Fibroblast of lung (primary cell): ENCODE results near the gene CSNK2B. TPM values are rescaled to one million over a fixed set of nuclear protein-coding genes. Genes with fewer than 3 reads are reported as not detected.

ENCODE experiments used
- DNase-seq, 2 donors: peaks; one replicate each; pipeline versions ENCODE4 v3.0.0 to v3.0.0-alpha.2; 2010; ENCODE audit warnings: low read depth in 2 of 2
- H2AFZ ChIP-seq: 2 replicates; pipeline ENCODE4 v1.5.1; 2012; ENCODE audit warnings: low read length, control low read depth, inconsistent platforms
- H3K27ac ChIP-seq: 2 replicates; pipeline ENCODE4 v1.5.1; 2011; ENCODE audit warnings: low read length, control low read depth; ENCODE audit not compliant: insufficient read depth
- H3K27me3 ChIP-seq: 2 replicates; pipeline ENCODE4 v1.5.1; 2011; ENCODE audit warnings: mild to moderate bottlenecking, low read length; ENCODE audit not compliant: control insufficient read depth, insufficient read depth
- H3K36me3 ChIP-seq: 2 replicates; pipeline ENCODE4 v1.5.1; 2011; ENCODE audit warnings: low read length; ENCODE audit not compliant: control insufficient read depth, insufficient read depth
- H3K4me1 ChIP-seq: 2 replicates; pipeline ENCODE4 v1.5.1; 2011; ENCODE audit warnings: low read length; ENCODE audit not compliant: control insufficient read depth, insufficient read depth; ENCODE audit errors: extremely low read depth
- H3K4me2 ChIP-seq: 2 replicates; pipeline ENCODE4 v1.5.1; 2011; ENCODE audit warnings: low read length, control low read depth; ENCODE audit not compliant: insufficient read depth; ENCODE audit errors: extremely low read depth
- H3K4me3 ChIP-seq, 4 experiments: fragments of 200-600 bp in 1 of 4; sonication (generic) in 1 of 4; replicated peaks in 1 of 4; 2 replicates each; pipeline ENCODE4 v1.5.1; 2011 to 2016; ENCODE audit warnings: low read length in 4 of 4, low read depth in 3 of 4, mild to moderate bottlenecking in 3 of 4, control low read depth in 2 of 4, inconsistent platforms in 1 of 4, mixed read lengths in 1 of 4; ENCODE audit not compliant: insufficient read depth in 1 of 4; ENCODE audit errors: control extremely low read depth in 1 of 4
- H3K79me2 ChIP-seq: 2 replicates; pipeline ENCODE4 v1.5.1; 2012; ENCODE audit warnings: mild to moderate bottlenecking, low read length, inconsistent platforms; ENCODE audit not compliant: control insufficient read depth, insufficient read depth
- H3K9ac ChIP-seq: 2 replicates; pipeline ENCODE4 v1.5.1; 2011; ENCODE audit warnings: mild to moderate bottlenecking, low read length, control low read depth; ENCODE audit not compliant: insufficient read depth
- H3K9me3 ChIP-seq: 2 replicates; pipeline ENCODE4 v1.5.1; 2012; ENCODE audit warnings: low read depth, low read length; ENCODE audit not compliant: control insufficient read depth, insufficient read depth
- H4K20me1 ChIP-seq: 2 replicates; pipeline ENCODE4 v1.5.1; 2011; ENCODE audit warnings: low read length; ENCODE audit not compliant: control insufficient read depth, insufficient read depth; ENCODE audit errors: extremely low read depth
- EZH2 ChIP-seq: IDR thresholded peaks from 2 replicates; pipeline ENCODE4 v1.5.1; 2012; ENCODE audit warnings: low read length, control low read depth, mild to moderate bottlenecking; ENCODE audit errors: missing control alignments
- polyA plus RNA-seq, 2 donors: library from polyadenylated mRNA; depleted of rRNA in 1 of 2; stranded (reverse) in 1 of 2; unstranded in 1 of 2; fragments of >200 nt; gene quantifications; 2 replicates each; pipeline ENCODE4 v1.2.1, GENCODE V29; 2011 to 2012; ENCODE audit warnings: missing spikeins in 1 of 2
- total RNA-seq: library from RNA; depleted of rRNA; stranded (reverse); fragments of >200 nt; gene quantifications from 2 replicates; pipeline ENCODE4 v1.2.1, GENCODE V29; 2014
- TF ChIP-seq, protein P1 (sequence below), 2 donors: IDR thresholded peaks in 1 of 2; conservative IDR thresholded peaks in 1 of 2; 1 replicate in 1 of 2; 2 replicates in 1 of 2; pipeline ENCODE4 v1.5.1; 2011 to 2012; ENCODE audit warnings: low read length in 2 of 2, control low read depth in 1 of 2, inconsistent platforms in 1 of 2, low read depth in 1 of 2, mild to moderate bottlenecking in 1 of 2

Gene CSNK2B
- total and polyA plus RNA-seq, 2 donors (not counting 1 experiment from before 2014, with no cell fraction given): 67.2 to 84.9 TPM

GRCh38 chr6:31676322-31676903 is 10.5 kb downstream of the CSNK2B start:
- TF ChIP-seq, protein P1, sequence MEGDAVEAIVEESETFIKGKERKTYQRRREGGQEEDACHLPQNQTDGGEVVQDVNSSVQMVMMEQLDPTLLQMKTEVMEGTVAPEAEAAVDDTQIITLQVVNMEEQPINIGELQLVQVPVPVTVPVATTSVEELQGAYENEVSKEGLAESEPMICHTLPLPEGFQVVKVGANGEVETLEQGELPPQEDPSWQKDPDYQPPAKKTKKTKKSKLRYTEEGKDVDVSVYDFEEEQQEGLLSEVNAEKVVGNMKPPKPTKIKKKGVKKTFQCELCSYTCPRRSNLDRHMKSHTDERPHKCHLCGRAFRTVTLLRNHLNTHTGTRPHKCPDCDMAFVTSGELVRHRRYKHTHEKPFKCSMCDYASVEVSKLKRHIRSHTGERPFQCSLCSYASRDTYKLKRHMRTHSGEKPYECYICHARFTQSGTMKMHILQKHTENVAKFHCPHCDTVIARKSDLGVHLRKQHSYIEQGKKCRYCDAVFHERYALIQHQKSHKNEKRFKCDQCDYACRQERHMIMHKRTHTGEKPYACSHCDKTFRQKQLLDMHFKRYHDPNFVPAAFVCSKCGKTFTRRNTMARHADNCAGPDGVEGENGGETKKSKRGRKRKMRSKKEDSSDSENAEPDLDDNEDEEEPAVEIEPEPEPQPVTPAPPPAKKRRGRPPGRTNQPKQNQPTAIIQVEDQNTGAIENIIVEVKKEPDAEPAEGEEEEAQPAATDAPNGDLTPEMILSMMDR (conservative IDR thresholded peaks at IDR 0.05 in 1 of 2, IDR thresholded peaks at IDR 0.05 in 1 of 2; ENCODE audit: low read depth in 1 of 2, low read length in 2 of 2): no peak
- no peak for TF ChIP-seq EZH2
- no peaks in the 10 kb centered on the region for H3K9me3 ChIP-seq
- no peak overlapping the region for H3K27ac ChIP-seq
- no peak overlapping the region for H3K4me2 ChIP-seq
- no peaks in the 10 kb centered on the region for H3K27me3 ChIP-seq
- no peaks in the 10 kb centered on the region for H3K79me2 ChIP-seq
- no peak overlapping the region for H3K4me3 ChIP-seq
- no peak overlapping the region for H3K9ac ChIP-seq
- H3K36me3 ChIP-seq: peaks cover 9% of the 10 kb centered on the region
- DNase-seq: no peak
- no peaks in the 10 kb centered on the region for H4K20me1 ChIP-seq
- H2AFZ ChIP-seq: no peak overlapping the region
- peaks cover 9% of the 10 kb centered on the region for H3K4me1 ChIP-seq

- H3K27ac ChIP-seq: no peak overlapping the region
- H3K4me1 ChIP-seq: peaks cover 9% of the 10 kb centered on the region
- no peaks in the 10 kb centered on the region for H3K9me3 ChIP-seq
- no peaks in the 10 kb centered on the region for H3K27me3 ChIP-seq
- no peak overlapping the region for H2AFZ ChIP-seq
- TF ChIP-seq, protein P1 (conservative IDR thresholded peaks at IDR 0.05 in 1 of 2, IDR thresholded peaks at IDR 0.05 in 1 of 2; ENCODE audit: low read depth in 1 of 2, low read length in 2 of 2): no peak
- TF ChIP-seq EZH2: no peak
- H3K4me2 ChIP-seq: no peak overlapping the region
- no peaks in the 10 kb centered on the region for H4K20me1 ChIP-seq
- H3K36me3 ChIP-seq: peaks cover 7% of the 10 kb centered on the region
- no peak overlapping the region for H3K9ac ChIP-seq
- H3K79me2 ChIP-seq: no peaks in the 10 kb centered on the region
- no peak overlapping the region for H3K4me3 ChIP-seq
- no peak for DNase-seq
These were observed 11.0 kb downstream of the CSNK2B start for GRCh38 chr6:31676904-31677303.

- Histone ChIP-seq H2AFZ (no peak overlapping the region), H3K27ac (no peak overlapping the region), H3K9me3 (no peaks in the 10 kb centered on the region), H3K27me3 (no peaks in the 10 kb centered on the region), H3K79me2 (no peaks in the 10 kb centered on the region), H3K9ac (no peak overlapping the region), H3K36me3 (peaks cover 2% of the 10 kb centered on the region), H3K4me2 (no peak overlapping the region), H4K20me1 (no peaks in the 10 kb centered on the region), H3K4me3 (no peak overlapping the region), H3K4me1 (peaks cover 9% of the 10 kb centered on the region)
- no peak for DNase-seq
- TF ChIP-seq EZH2: no peak
- TF ChIP-seq, protein P1 (conservative IDR thresholded peaks at IDR 0.05 in 1 of 2, IDR thresholded peaks at IDR 0.05 in 1 of 2; ENCODE audit: low read depth in 1 of 2, low read length in 2 of 2): no peak
These were observed 12.1 kb downstream of the CSNK2B start for GRCh38 chr6:31677955-31678354.
